ENCODE results near the gene WFDC1.
A peak's percentile ranks its signal among the peaks of the same experiment; 100 is the strongest.
"Not testable (repeated sequence)": the region's sequence is repeated elsewhere in the genome, so short reads cannot be mapped to it uniquely, and the experiment has no call there.

WFDC1 gene

DNA sequence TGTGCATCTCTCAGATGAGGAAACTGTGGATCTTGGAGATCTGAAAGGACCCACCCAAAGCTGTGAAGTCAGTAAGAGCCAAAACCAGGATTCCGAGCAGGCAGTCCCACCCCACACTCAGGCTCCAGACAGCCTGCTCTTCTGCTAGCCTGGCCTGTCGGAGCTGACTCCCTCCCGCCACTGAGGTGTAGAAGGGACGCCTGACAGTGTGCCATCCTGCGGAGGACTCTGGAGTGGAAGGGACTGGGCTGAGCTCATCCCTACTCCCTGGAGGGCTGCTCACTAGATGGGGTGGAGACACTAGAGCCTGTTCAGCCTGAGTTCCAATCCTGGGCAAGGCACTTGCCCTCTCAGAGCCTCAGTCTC, 36.0 kb downstream of the WFDC1 start:
- no peak for DNase-seq

DNA sequence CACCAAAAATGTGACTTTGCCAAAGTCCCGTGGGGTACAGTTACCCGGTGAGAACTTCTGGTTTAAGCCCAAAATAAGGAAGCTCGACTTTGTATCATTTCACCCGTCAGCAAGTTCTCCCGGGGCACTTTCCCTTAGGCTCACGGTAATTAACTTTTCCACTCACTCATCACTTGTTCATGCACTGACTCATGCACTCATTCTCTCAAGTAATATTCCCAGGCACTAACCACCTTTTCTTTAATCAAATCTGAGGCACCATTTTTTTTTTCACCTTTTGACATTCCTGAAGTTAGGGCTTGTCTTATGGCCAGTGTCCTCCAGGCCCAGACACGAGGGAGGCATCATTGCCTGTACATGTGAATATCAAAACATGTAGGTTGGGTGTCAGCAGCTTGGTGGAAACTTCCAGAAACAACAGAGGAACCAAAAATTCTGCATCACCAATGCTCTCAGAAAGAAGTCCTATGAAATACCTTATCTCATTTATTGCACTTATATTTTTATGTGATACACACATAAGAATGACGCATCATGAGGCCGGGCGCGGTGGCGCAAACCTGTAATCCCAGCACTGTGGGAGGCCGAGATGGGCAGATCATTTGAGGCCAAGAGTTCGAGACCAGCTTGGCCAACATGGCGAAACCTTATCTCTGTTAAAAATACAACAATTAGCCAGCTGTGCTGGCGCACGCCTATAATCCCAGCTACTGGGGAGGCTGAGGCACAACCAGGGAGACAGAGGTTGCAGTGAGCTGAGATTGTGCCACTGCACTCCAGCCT, 37.5 kb downstream of the WFDC1 start:
- DNase-seq = no peak

DNA sequence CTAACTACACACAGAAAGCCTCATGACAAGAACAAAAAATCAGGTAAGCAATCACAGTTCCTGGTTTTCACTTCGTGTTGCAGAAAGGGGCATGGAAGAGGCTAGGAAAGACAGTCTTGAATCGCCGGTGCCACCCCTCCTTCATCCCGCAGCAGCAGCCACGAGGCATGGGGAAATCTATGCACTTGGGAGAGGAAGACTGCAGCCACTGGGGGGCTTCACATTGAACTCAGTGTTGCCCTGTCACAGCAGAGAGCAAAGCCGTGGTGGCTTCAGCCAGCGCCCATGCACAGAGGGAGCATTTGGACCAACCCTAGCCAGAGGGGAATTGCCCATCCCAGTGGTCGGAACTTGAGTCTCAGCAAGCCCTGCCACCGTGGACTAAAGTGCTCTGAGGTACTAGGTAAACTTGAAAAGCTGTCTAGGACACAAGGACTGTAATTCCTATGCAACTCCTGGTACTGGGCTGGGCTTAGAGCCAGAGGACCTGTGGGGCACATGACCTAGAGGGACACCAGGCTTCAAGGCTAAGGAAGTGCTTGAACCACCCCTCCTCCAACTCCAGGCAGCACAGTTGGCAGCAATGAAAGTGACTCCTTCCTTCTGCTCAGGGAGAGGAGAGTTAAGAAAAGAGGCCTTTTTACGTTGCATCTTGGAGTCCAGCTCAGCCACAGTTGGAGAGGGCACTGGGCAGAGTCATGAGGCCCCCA, 38.5 kb downstream of the WFDC1 start:
- no peak for DNase-seq

DNA sequence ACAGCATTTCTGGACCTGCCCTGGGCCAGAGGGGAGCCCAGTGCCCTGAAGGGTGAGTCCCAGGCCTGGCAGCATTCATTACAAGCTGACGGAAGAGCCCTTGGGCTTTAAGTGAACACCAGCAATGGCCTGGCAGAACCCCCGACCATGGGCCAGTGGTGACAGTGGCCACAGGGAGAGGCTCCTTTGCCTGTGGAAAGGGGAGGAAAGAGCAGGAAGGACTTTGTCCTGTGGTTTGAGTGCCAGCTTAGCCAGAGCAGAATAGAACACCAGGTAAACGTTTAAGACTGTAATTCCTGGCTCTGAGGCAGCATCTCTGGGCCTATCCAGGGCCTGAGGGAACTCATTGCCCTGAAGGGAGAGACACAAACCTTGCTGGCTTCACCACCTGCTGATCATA, 39.4 kb downstream of the WFDC1 start:
- no peak for DNase-seq

DNA sequence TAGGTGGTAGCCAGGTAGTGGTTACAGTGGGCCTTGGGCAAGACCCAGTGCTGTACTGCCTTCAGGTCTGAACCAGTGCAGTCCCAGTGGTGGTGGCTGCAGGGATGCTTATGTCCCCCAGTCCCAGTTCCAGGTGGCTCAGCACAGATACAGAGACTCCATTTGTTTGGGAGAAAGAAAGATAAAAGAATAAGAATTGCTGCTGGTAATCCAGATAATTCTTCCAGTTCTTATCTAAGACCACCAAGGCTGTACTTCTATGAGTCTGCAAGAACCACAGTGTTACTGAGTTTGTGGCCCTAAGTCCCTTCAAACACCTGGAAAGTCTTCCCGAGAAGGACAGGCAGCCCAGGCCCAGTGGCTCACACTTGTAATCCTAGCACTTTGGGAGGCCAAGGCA, 39.8 kb downstream of the WFDC1 start:
- DNase-seq = no peak

DNA sequence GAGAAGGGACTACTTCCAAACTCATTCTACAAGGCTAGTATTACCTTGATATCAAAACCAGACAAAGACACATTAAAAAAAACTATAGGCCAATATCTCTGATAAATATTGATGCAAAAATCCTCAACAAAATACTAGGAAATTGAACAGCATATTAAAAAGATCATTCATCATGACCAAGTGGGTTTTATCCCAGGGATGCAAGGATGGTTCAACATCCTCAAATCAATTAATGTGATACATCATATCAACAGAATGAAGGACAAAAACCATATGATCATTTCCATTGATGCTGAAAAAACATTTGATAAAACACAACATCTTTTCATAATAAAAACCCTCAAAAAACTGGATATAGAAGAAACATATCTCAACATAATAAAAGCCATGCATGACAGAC, 42.6 kb downstream of the WFDC1 start:
- DNase-seq = not testable (repeated sequence)

DNA sequence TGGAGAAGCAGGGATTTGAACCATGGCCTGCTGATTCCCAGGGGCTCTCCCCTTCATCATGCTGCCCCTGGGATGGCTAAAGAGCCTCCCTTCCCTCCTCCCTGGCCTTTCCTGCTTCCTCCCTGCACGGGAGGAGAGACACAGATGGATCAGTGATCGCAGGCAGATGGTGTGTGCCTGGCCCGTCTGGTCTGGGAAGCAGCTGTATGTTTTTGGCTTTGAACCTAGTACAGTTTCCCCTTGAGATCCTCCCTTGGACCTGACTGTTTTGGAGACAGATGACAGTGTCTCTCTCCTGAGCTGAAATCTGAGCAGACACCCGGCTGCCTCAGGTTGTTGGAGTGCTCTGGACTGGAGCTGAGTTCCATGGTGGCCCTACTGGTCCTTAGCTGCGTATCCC, 44.6 kb downstream of the WFDC1 start:
- no peak for DNase-seq

DNA sequence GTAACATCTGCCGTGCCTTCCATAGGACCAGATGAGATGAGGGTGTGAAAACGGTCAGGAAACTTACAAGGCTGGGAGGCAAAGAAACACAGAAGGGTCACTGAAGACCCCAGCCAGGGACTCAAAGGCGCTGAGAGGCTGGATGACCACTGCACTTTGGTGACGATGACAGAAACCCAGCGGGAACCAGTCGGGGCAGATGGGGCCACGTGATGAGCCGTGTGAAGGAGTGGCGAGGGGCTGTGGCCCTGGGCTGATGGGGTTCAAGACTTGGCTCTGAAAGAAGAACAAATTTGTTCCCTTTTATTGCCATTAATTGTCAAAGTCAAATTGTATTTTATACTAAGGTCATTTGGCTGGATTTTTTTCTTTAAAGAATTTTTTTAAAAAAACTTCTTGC, 45.1 kb downstream of the WFDC1 start:
- DNase-seq = no peak

DNA sequence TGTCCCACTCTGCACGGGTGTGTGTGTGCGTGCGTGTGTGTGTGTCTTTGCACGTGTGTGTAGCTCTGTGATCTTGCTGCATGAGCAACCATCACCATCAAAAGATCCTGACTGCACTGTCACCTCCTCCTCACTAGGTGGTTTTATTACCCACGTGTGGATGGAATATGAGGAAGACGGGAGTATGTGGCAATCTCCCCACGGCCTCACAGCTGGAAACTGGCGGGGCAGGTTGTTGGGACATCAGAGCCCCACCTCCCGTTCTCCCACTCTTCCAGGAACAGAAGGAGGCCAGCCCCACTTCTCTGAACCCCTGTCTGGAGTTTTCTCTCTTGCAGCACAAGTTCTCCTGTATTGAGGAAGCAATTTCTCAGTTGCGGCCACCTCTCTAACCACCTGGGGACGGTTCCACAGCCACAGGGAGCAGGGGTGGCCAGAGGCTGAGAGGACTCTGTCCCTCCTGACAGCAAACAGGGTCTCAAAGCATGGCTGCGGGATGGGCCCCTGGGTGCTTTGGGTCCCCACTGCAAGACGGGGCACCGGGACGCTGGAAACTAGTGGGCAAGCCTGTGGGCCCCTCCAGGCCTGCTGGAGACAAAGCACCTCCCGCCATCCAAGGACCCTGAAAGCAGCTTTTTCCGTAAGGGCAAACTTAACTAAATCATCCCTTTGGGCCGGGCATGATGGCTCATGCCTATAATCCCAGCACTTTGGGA, 45.8 kb downstream of the WFDC1 start:
- DNase-seq = no peak

DNA sequence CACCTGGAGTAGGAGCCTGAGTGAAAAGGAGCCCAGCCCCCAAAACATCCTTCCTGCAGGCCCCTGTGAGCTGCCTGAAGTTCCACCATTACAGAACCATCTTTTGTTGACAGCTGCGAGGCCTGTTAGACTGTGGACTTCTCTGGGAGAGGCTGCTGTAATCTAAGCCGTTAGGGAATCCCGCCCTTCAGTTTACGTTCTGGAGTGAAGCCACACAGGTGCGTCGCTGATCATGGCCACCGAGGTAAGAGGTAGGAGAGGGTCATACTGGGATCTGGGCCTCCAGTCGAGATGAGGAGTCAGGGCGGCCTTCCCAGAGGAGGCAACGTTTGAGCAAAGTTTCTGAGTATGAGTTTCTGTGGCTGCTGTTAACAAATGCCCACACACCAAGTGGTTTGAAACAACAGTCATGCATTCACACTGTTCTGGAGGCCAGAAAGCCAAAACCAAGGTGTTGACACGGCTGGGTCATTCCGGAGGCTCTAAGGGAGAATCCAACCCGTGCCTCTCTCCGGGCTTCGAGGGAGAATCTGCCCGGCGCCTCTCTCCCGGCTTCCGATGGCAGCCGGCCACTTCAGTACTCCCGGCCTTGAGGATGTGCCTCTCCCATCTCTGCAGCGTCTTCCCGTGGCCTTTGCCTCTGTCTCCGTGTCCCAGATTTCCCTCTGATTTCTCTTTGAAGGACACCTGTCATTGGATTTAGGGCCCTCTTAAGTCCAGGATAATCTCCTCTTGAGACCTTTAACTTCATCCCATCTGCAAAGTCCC, 47.0 kb downstream of the WFDC1 start:
- no peak for DNase-seq

DNA sequence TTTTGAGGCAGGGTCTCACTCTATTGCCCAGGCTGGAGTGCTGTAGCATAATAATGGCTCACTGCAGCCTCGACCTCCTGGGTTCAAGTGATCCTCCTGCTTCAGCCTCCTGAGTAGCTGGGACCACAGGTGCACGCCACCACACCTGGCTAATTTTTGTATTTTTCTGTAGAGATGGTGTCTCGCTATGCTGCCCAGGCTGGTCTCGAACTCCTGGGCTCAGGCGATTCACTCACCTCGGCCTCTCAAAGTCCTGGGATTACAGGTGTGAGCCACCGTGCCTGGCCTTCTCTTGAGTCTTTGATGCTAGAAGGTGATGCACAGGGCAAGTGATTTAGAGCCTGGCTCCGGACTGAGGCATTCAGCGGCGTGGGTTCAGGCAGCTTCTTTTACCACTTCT, 49.1 kb downstream of the WFDC1 start:
- DNase-seq = not testable (repeated sequence)

DNA sequence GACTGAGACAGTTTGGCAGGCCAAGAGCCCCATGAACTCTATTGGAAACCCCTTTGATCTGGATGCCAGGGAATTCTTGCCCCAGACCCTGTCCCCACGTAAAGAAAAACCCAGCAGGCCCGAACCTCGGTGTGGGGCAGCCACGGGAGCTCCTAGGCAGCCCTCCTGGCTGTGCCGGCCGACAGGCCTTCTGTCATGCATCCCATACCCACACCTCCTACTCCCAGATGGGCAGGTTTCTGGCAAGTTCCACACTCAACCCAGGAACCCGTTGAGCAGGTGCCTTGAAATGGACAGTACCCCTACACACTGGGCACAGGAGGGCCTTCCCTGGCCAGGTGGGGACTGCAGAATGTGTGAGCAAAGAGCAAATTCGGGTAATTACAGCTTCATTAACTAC, 50.1 kb downstream of the WFDC1 start:
- no peak for DNase-seq

DNA sequence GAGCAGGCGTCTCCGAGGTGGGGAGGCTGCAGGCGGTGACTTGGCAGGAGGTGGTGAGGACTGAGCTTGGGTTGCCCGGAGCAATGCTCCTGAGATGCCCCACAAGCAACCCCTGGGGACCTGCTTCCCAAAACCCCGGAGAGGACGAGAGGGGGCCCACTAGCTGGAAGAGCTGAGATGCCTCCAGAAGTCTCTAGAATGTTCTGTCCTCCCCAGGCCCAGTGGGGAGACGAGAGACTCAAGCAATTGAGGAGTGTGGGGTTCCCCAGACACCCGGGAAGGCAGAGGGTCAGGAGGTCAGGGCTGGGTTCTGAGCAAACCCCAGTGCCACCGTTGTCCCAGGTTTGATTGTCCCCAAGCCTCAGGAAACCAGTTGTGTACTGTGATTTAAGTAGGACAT, 52.5 kb downstream of the WFDC1 start:
- no peak for DNase-seq

DNA sequence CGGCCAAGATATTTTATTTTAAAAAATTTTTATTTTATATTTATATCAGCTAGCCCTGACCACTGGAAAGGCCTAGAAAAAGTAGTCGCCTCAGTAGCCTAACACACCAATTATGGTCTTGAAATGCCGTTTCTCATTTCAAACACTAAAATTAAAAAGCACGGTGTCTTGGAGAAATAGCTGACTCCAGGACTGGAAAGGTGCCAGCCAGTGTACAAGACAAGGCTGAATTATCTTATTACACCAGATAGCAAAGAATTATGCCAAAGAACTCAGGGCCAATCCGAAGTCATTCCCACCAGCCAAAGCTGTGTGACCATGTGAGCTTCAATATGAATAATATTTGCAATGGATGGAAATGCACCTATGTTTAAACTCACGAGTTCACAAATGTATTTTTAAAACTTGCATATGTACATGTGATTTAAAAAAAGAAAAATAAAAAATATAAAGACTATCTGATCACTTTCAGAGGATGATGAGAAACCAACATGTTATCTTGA, 53.8 kb downstream of the WFDC1 start:
- no peak for DNase-seq

DNA sequence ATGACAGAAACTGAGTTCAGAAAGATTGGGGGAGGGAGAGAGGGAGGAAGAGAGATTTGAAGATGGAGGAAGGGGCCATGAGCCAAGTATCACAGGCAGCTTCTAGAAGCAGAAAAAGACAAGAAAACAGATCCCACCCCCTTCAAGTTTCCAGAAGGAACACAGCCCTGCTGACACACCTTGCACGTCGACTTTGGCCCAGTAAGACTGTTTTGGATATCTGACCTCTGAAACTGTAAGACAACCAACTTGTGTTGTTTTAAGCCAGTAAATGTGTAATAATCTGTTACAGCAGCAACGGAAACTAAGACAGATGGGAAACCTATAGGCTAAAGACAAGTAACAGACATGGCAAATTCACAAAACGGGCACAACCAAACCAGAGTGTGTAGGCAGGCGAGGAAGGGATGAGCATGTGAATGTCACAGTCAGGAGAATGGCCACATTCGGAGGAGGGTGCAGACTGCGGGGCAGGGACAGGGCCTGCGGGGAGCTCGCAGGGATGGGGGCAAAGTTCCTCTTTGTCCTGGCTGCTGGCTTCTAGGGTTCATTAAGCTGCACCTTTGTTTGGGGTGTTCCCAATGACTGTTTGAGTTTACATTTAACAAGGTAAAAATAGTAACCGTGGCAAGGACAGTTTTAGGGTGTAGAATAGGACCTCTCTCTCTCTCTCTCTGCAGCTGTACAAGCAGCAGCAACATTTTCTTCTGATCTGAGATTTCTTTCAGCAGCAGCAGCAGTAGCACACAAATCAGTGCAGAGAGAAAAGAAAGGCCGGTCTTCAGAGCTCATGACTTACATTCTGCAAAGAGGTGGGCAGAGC, 55.4 kb downstream of the WFDC1 start:
- no peak for DNase-seq

DNA sequence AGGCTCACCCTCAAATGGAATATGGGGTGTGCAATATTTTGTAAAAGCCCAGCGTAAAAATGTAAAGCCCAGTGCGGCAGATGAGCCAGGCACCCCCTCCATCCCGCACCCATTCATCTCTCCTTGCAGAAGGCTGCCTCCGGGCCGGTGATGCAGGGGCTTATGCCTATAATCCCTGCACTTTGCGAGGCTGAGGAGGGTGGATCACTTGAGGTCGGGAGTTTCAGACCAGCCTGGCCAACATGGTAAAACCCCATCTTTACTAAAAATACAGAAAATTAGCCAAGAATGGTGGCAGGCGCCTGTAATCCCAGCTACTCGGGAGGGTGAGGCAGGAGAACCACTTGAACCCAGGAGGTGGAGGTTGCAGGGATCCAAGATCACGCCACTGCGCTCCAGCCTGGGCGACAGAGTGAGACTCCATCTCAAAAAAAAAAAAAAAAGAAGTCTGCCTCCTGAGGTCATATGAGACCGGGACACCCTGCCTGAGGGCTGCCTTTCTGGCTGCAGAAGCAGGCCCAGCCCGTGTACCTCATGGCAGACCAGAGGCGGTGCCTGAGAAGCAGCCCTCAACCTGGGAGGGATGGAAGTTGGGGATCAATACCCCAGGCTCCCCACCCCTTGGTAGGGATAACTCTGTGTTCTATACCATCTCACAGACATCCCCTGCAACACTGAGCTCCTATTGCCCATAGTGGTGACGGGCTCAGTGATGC, 56.2 kb downstream of the WFDC1 start:
- no peak for DNase-seq

DNA sequence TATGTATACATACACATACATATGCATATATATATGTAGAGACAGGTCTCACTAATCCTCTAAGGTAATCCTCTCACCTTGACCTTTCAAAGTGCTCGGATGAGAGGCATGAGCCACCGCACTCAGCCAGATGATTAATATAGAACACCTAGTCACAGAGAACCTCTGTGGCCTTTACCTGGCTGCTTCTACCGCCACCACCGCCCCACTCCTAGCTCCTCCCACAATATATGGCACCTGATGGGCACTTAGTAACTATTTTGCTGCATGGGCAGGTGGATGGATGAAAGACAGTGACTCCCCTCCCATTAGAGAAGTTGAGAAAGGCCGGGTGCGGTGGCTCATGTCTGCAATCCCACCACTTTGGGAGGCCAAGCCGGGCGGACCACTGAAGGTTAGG, 57.0 kb downstream of the WFDC1 start:
- no peak for DNase-seq

DNA sequence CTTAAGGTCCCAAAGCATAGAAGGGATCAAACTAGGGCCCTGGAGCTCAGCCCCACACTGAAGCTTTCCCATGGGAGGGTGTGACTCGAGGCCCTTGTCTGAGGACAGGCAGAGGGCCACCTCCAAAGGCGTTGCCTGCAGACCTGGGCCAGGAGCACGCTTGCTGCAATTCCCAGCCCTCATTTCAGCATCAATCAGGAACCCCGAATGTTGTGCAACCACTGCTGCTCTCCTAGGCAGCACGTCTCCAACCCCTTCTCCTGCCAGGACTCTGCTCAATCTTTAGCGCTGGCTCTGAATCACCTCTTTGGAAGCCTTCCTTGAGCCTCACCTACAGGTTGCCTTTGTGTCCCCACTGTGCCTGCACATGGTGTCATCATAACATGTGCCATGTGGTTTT, 59.6 kb downstream of the WFDC1 start:
- DNase-seq = no peak

DNA sequence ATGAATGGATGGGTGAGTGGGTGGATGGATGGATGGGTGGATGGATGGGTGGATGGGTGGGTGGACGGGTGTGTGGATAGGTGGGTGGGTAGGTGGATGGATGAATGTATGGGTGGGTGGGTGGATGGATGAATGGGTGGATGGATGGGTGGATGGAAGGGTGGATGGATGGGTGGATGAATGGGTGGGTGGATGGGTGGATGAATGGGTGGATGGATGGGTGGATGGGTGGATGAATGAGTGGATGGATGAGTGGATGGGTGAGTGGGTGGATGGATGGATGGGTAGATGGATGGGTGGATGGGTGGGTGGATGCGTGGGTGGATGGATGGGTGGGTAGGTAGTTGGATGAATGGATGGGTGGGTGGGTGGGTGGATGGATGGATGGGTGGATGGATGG, 60.5 kb downstream of the WFDC1 start:
- DNase-seq = no peak

DNA sequence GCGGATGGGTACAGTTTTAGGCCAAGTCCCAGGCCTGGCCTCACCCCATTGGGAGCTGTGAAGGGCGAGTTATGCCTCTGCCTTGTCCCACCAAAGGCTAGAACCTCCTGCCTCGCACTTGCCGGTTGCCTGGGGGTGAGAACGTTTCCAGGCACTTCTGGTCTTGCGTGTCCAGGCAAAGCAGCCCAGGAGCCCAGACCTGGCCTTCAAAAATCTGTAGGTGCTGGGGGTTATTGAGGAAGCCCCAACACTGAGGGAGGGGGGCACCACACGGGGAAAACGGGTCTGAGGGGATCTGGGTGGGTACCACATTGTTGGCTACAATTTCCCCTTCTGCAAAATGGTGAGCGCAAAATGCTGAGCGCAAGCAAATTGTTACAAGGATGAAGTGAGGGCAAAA, 61.5 kb downstream of the WFDC1 start:
- DNase-seq = no peak

DNA sequence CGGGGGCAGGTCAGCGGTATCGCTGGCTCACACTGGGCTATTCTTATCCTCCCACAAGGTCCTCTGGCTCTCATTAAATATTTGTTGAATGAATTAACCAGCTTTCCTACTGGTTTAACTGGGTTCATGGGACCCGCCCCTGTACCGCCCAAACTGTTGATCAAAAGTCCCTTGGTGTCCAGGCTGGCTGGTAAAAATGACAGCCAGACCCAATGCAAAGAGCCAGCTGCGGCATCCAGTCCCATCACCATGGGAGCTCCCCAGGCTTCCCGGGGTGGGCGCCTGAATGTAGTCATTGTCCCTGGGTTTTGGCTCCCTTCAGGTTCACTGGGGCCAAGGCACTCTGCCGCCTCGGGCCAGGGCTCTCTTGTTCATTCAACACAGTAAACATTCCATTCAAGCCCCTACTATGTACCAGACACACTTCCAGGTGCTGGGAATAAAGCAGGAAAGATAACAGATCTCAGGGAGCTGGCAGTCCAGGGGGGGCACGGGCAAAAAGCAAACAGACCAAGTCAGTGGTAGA, 62.0 kb downstream of the WFDC1 start:
- peak; percentile 96 for DNase-seq

Measured in NCI-H146 (cell line).